Muscle layer of colon (tissue), 2 donors: ENCODE measurements around the gene SLC38A5.
"Not testable (repeated sequence)": the region's sequence is repeated elsewhere in the genome, so short reads cannot be mapped to it uniquely, and the experiment has no call there.

Experiments
- H3K27ac ChIP-seq: one replicate; pipeline ENCODE4 v1.7.0; 2013; ENCODE audit warnings: low read depth, mild to moderate bottlenecking, low read length, moderate library complexity
- H3K27me3 ChIP-seq, 2 donors: one replicate each; pipeline ENCODE4 v1.7.0; 2013; ENCODE audit warnings: low read length in 2 of 2, mild to moderate bottlenecking in 2 of 2; ENCODE audit not compliant: insufficient read depth in 2 of 2, control insufficient read depth in 1 of 2
- H3K36me3 ChIP-seq: one replicate; pipeline ENCODE4 v1.7.0; 2013; ENCODE audit warnings: mild to moderate bottlenecking, low read length; ENCODE audit not compliant: insufficient read depth
- H3K4me1 ChIP-seq: one replicate; pipeline ENCODE4 v1.7.0; 2013; ENCODE audit warnings: mild to moderate bottlenecking, low read length; ENCODE audit not compliant: insufficient read depth
- H3K4me3 ChIP-seq, 2 donors: one replicate each; pipeline ENCODE4 v1.7.0; 2013; ENCODE audit warnings: low read length in 2 of 2, low read depth in 1 of 2, mild to moderate bottlenecking in 1 of 2, moderate library complexity in 1 of 2
- H3K9ac ChIP-seq: one replicate; pipeline ENCODE4 v1.7.0; 2013; ENCODE audit warnings: low read length
- H3K9me3 ChIP-seq: one replicate; pipeline ENCODE4 v1.7.0; 2013; ENCODE audit warnings: mild to moderate bottlenecking, low read length
- donor health status: abdominal sarcoma.
- donor health status: Adenocarcinoma of cecum.

SLC38A5 gene

DNA sequence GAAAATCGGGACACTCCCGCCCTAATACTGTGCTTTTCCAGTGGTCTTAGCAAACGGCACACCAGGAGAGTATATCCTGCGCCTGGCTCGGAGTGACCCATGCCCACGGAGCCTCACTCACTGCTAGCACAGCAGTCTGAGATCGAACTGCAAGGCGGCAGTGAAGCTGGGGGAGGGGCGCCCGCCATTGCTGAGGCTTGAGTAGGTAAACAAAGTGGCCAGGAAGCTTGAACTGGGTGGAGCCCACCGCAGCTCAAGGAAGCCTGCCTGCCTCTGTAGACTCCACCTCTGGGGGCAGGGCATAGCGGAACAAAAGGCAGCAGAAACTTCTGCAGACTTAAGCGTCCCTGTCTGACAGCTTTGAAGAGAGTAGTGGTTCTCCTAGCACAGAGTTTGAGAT, 36.3 kb downstream of the SLC38A5 start:
- H3K27me3 ChIP-seq, H3K36me3 ChIP-seq, H3K4me1 ChIP-seq, H3K4me3 ChIP-seq, H3K9me3 ChIP-seq, H3K9ac ChIP-seq, H3K27ac ChIP-seq: not testable (repeated sequence)

DNA sequence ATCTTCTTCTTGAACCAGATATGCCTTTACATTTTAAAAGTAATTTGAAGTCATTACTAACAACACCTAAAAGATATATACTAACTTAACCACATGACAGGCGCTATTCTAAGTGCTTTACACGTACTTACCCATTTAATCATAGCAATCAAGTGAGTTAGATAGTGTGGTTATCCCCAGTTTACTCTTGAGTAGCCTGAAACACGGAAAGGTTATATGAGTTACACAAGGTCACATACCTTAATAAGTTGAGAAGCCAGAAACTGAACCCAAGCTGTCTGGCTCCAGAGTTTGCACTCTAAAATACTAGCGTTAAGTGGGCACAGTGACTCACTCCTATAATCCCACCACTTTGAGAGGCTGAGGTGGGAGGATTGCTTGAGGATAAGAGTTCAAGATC, 39.9 kb downstream of the SLC38A5 start:
- not testable (repeated sequence) for H3K4me1 ChIP-seq, H3K27me3 ChIP-seq, H3K9me3 ChIP-seq, H3K9ac ChIP-seq, H3K27ac ChIP-seq, H3K36me3 ChIP-seq, H3K4me3 ChIP-seq

DNA sequence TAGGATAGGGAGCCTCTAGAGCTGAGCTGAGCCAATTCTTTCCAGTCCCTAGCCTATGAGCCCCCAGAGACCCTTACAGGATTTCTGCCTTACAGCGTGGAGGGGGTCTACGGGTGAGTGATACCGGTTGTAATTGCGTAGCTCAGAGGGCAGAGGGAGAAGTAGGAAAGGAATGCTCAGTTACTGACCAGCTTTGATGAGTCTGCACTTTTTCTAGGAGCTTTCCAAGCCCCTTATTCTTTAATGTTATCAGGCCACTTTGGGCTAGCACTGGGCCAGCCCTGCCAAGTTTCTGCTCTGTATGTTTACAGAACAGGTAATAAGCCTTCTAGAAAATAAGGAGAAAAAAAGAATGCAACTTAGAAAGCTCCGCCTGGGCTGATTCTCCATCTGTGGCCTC, 40.5 kb downstream of the SLC38A5 start:
- not testable (repeated sequence) for H3K9me3 ChIP-seq, H3K36me3 ChIP-seq

DNA sequence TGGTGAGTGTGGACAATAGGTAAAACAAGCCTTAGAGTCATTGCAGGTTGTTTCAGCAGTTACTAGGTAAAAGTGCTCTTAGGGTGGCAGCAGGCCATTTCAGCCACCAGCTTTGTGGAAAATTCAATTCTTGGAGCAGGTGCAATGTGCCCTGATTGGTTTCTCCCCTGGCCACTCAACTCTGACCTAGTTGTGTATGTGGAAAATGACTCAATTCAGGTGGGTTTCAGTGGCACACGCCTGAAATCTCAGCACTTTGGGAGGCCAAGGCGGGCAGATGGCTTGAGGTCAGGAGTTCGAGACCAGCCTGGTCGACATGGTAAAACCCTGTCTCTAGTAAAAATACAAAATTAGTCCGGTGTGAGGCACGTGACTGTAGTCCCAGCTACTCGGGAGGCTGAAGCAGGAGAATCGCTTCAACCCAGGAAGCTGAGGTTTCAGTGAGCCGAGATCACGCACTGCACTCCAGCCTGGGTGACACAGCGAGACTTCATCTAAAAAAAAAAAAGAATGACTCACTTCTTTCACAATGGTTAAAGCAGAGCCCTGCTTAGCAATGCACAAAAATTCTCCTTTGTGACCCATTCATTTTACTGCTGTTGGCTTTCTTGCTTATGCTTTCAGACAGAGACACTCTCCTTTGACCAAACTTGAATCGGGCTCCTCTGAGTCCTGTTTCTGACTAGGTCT, 42.9 kb downstream of the SLC38A5 start:
- H3K4me1 ChIP-seq, H3K36me3 ChIP-seq, H3K4me3 ChIP-seq, H3K27me3 ChIP-seq, H3K9me3 ChIP-seq, H3K9ac ChIP-seq, H3K27ac ChIP-seq: not testable (repeated sequence)

More for the DNA sequence above, 40.5 kb downstream of the SLC38A5 start:
- H3K4me1 ChIP-seq, H3K4me3 ChIP-seq, H3K27ac ChIP-seq, H3K27me3 ChIP-seq, H3K9ac ChIP-seq: not testable (repeated sequence)

DNA sequence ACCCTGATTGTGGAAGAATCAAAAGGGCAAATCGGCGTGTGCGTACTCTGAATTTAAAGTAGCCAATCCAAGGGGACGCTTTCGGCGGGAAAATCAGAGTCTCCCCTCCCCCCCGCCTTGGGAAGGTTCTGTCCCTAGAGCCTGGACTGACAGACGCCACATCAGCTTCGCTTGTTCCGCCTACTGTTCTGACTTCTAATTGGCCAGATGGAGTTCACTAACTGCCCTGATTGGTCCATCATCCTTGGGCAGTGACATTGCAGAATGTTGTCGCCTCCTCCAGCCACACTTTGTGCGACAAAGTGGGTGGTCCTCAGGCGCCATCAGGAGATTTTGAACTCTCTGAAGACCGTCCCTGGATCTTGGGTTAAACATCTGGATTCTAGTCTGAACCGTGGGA, 58.2 kb downstream of the SLC38A5 start, which contains the start of gene SSX4B:
TSS of gene SSX4B (minus strand) at position 101 of the 400 bp plus-strand sequence. CDS start 588 bp downstream, outside the sequence.
- not testable (repeated sequence) for H3K36me3 ChIP-seq, H3K27me3 ChIP-seq, H3K9ac ChIP-seq, H3K27ac ChIP-seq, H3K4me1 ChIP-seq, H3K4me3 ChIP-seq, H3K9me3 ChIP-seq
